Spleen (tissue), 7 donors: ENCODE data around the gene MPV17L2.

Experiments used
- POLR2A ChIP-seq, 3 donors: fragments of 450-650 bp; IDR thresholded peaks; one replicate each; pipeline ENCODE4 v1.5.1; 2017; ENCODE audit warnings: antibody characterized with exemption in 3 of 3, mild to moderate bottlenecking in 1 of 3
- POLR2AphosphoS5 ChIP-seq, 3 donors: sonication (generic); formaldehyde crosslinking; IDR thresholded peaks; one replicate each; pipeline ENCODE4 v1.5.1; 2017; ENCODE audit warnings: antibody characterized with exemption in 3 of 3
- TF ChIP-seq, protein P1 (sequence below), 11 experiments: fragments of 200-600 bp in 7 of 11; fragments of 450-650 bp in 4 of 11; sonication (generic) in 4 of 11; IDR thresholded peaks in 8 of 11; conservative IDR thresholded peaks in 3 of 11; 1 replicate in 7 of 11; 2 replicates in 4 of 11; pipeline versions ENCODE4 v1.4.0 to v1.8.0; 2016 to 2021; ENCODE audit warnings: antibody characterized with exemption in 11 of 11, inconsistent platforms in 4 of 11, mild to moderate bottlenecking in 1 of 11
- donor health status: DM: no; HTN: no; CAD: no; lungs with moderate emphysema.
- donor health status: DM: no; HTN: no; CAD: no.
- donor health status: DM: no; HTN: no; CAD: no.

DNA sequence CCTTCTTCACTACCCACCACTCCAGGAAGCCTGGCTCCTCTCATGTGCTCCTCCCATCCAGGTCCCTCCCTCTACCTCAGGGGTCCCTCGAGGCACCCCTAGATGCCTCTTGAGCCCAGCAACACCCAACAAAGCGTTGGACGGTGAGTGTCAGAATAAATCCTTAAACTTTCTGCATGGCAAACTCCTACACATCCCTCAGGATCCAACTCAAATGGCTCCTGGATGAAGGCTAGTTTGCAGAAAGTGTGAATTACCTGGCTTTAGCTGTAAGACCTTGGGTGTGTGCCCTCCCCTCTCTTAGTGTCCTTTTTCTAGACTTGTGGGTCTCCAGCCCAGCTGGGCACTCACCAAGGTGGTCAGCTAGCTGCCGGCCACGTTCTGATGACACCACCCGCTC, 5.4 kb downstream of the MPV17L2 start:
- TF ChIP-seq, protein P1, sequence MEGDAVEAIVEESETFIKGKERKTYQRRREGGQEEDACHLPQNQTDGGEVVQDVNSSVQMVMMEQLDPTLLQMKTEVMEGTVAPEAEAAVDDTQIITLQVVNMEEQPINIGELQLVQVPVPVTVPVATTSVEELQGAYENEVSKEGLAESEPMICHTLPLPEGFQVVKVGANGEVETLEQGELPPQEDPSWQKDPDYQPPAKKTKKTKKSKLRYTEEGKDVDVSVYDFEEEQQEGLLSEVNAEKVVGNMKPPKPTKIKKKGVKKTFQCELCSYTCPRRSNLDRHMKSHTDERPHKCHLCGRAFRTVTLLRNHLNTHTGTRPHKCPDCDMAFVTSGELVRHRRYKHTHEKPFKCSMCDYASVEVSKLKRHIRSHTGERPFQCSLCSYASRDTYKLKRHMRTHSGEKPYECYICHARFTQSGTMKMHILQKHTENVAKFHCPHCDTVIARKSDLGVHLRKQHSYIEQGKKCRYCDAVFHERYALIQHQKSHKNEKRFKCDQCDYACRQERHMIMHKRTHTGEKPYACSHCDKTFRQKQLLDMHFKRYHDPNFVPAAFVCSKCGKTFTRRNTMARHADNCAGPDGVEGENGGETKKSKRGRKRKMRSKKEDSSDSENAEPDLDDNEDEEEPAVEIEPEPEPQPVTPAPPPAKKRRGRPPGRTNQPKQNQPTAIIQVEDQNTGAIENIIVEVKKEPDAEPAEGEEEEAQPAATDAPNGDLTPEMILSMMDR (IDR thresholded peaks at IDR 0.05 in 8 of 11, conservative IDR thresholded peaks at IDR 0.05 in 3 of 11), result no peak
- no peak for TF ChIP-seq POLR2A (IDR thresholded peaks at IDR 0.05)
- TF ChIP-seq POLR2AphosphoS5 (IDR thresholded peaks at IDR 0.05), result no peak
